HepG2 (cell line): Measurements from ENCODE around the gene TOP2A. TPM values are rescaled to one million over a fixed set of nuclear protein-coding genes. Genes with fewer than 3 reads are reported as not detected.

ENCODE experiments used
- CHD2 ChIP-seq: IDR thresholded peaks from 2 replicates; pipeline ENCODE4 v1.6.1; 2011; ENCODE audit warnings: low read depth, low read length, improper control_type of control experiment
- FOSL2 ChIP-seq: sonication (generic); formaldehyde crosslinking; IDR thresholded peaks from 2 replicates; pipeline ENCODE4 v1.4.0; 2020; ENCODE audit warnings: missing genetic modification reagents
- GRHL1 ChIP-seq: sonication (generic); formaldehyde crosslinking; conservative IDR thresholded peaks from 2 replicates; pipeline ENCODE4 v1.8.0; 2022; ENCODE audit warnings: missing genetic modification reagents
- HDAC6 ChIP-seq: fragments of 200-600 bp; sonication (generic); IDR thresholded peaks from 2 replicates; pipeline ENCODE4 v1.7.0; 2017; ENCODE audit warnings: mild to moderate bottlenecking, antibody characterized with exemption, low read length, low read depth
- THAP8 ChIP-seq: sonication (generic); formaldehyde crosslinking; IDR thresholded peaks from 2 replicates; pipeline ENCODE4 v1.5.1; 2020; ENCODE audit warnings: missing genetic modification reagents, mild to moderate bottlenecking, borderline replicate concordance
- THYN1 ChIP-seq: sonication (generic); formaldehyde crosslinking; IDR thresholded peaks from 2 replicates; pipeline ENCODE4 v1.8.1; 2023; ENCODE audit warnings: low read depth, mild to moderate bottlenecking, moderate library complexity, missing genetic modification reagents, borderline replicate concordance
- TIGD3 ChIP-seq: sonication (generic); formaldehyde crosslinking; IDR thresholded peaks from 2 replicates; pipeline ENCODE4 v1.5.1; 2020; ENCODE audit warnings: mild to moderate bottlenecking, missing genetic modification reagents, borderline replicate concordance
- UBTF ChIP-seq: sonication (generic); formaldehyde crosslinking; IDR thresholded peaks from 2 replicates; pipeline ENCODE4 v1.4.0; 2020; ENCODE audit warnings: mild to moderate bottlenecking, missing genetic modification reagents
- ZBED4 ChIP-seq: sonication (generic); formaldehyde crosslinking; IDR thresholded peaks from 2 replicates; pipeline ENCODE4 v1.4.0; 2020; ENCODE audit warnings: missing genetic modification reagents, borderline replicate concordance
- ZNF17 ChIP-seq: sonication (generic); formaldehyde crosslinking; IDR thresholded peaks from 2 replicates; pipeline ENCODE4 v1.5.0; 2020; ENCODE audit warnings: mild to moderate bottlenecking, missing genetic modification reagents
- ZNF704 ChIP-seq: sonication (generic); formaldehyde crosslinking; IDR thresholded peaks from 2 replicates; pipeline ENCODE4 v1.8.1; 2023; ENCODE audit warnings: mild to moderate bottlenecking, inconsistent platforms, moderate library complexity, missing genetic modification reagents, borderline replicate concordance
- polyA plus RNA-seq, 8 experiments: library from polyadenylated mRNA; depleted of rRNA in 3 of 8; stranded (reverse) in 7 of 8; unstranded in 1 of 8; fragments of >200 nt; fragmentation: Illumina TruSeq in 4 of 8; extraction: Trizol in 4 of 8; gene quantifications; 2 replicates each; pipeline versions ENCODE4 v1.2.1 to v1.2.3, GENCODE V29; 2011 to 2016; ENCODE audit warnings: low read depth in 4 of 8, missing spikeins in 1 of 8, mixed read lengths in 1 of 8; ENCODE audit not compliant: insufficient read depth in 1 of 8
- total RNA-seq, 5 experiments: library from RNA; depleted of rRNA; stranded (reverse); fragments of >200 nt; fragmentation: Illumina TruSeq; extraction: Trizol; gene quantifications; 2 replicates each; pipeline ENCODE4 v1.2.3, GENCODE V29; 2016; ENCODE audit warnings: low read depth in 1 of 5

Gene TOP2A
- total and polyA plus RNA-seq, 2 of the 13 experiments (the other 11 are each of a cell fraction or from before 2014, with no cell fraction given) = 108 to 327 TPM

DNA sequence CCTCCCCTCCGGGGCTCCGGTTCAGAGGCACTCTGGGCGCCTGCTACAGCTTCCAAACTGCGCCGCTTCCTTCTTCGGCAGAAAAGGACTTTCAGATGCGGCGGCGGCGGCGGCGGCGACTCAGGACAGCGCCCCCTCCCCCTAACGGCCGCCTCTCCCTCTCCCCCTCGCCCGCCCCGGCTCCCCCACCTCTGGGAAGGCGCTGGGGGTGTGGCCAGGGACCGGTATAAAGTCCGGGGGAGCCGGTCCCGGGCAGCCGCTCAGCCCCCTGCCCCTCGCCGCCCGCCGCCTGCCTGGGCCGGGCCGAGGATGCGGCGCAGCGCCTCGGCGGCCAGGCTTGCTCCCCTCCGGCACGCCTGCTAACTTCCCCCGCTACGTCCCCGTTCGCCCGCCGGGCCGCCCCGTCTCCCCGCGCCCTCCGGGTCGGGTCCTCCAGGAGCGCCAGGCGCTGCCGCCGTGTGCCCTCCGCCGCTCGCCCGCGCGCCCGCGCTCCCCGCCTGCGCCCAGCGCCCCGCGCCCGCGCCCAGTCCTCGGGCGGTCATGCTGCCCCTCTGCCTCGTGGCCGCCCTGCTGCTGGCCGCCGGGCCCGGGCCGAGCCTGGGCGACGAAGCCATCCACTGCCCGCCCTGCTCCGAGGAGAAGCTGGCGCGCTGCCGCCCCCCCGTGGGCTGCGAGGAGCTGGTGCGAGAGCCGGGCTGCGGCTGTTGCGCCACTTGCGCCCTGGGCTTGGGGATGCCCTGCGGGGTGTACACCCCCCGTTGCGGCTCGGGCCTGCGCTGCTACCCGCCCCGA lies 25.7 kb upstream of the TOP2A start, which contains the start of gene IGFBP4 (continued):
- TF ChIP-seq ZBED4 (CRISPR knock-in tag) (peak; percentile 82; the same call in 1 of the 2 replicates), CHD2 (no peak), ZNF17 (no peak), HDAC6 (no peak), THAP8 (CRISPR knock-in tag) (no peak), GRHL1 (CRISPR knock-in tag) (no peak; the same call in 1 of the 2 replicates), THYN1 (CRISPR knock-in tag) (no peak), UBTF (CRISPR knock-in tag) (peak; percentile 86; the same call in 1 of the 2 replicates), TIGD3 (CRISPR knock-in tag) (no peak), FOSL2 (CRISPR knock-in tag) (peak; percentile 57), ZNF704 (CRISPR knock-in tag) (0 out of 2 replicates have a peak, but pooled peaks have one; percentile 26)
